Upper lobe of left lung (tissue), 4 donors: ENCODE measurements around the gene ACTMAP.

Source experiments
- CTCF ChIP-seq, 6 experiments: fragments of 450-650 bp in 4 of 6; fragments of 200-600 bp in 2 of 6; sonication (generic) in 2 of 6; IDR thresholded peaks; one replicate each; pipeline ENCODE4 v1.5.1; 2016 to 2019; ENCODE audit warnings: antibody characterized with exemption in 6 of 6
- EP300 ChIP-seq, 4 donors: sonication (generic); formaldehyde crosslinking; IDR thresholded peaks; one replicate each; pipeline ENCODE4 v1.5.1; 2017; ENCODE audit warnings: antibody characterized with exemption in 4 of 4, control low read depth in 2 of 4

GRCh38 chr19:40707615-40708014 lies 42.7 kb downstream of the ACTMAP start:
- TF ChIP-seq EP300 (IDR thresholded peaks at IDR 0.05) (no peak), CTCF (IDR thresholded peaks at IDR 0.05) (no peak)
